H4 (cell line): ENCODE measurements around the gene BTN1A1. TPM values are rescaled to one million over a fixed set of nuclear protein-coding genes. Genes with fewer than 3 reads are reported as not detected.
"Not testable (repeated sequence)": the region's sequence is repeated elsewhere in the genome, so short reads cannot be mapped to it uniquely, and the experiment has no call there.

ENCODE experiments used
- DNase-seq: peaks from one replicate; pipeline ENCODE4 v3.0.0-alpha.2; 2015; ENCODE audit warnings: low spot score
- total RNA-seq: library from RNA; depleted of rRNA; stranded (reverse); fragments of >200 nt; shearing (Covaris generic); gene quantifications from 2 replicates; pipeline ENCODE4 v1.2.3, GENCODE V29; 2014; rRNA removed

BTN1A1 gene
- total RNA-seq = not detected in 2 replicates

DNA sequence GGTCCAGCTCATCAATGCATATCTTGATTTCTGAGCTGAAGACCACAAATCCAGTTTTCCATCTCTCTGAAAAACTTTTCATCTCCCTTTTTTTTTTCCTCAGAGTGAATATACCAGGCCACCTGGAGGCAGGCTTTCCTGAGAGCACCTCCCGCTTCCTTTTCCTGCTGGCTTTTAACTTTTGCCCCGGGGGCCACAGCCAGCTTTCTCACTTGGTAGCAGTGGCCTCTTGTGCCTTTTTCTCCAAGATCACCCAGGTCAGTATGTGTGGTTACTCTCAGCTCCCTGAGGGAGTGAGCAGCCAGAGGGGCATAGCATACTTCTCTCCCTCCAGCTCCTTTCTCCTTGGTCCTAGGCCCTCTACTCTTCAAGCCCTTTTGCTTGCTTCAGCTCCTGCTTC, at the start of gene BTN1A1:
TSS of gene BTN1A1 (plus strand) at position 202 of the 400 bp plus-strand sequence. CDS start 984 bp downstream, outside the sequence.
- DNase-seq = no peak

- DNase-seq = no peak
Observed at GRCh38 chr6:26452631-26453235, 47.4 kb upstream of the BTN1A1 start.

- DNase-seq = no peak
Observed at GRCh38 chr6:26454631-26455030, 45.5 kb upstream of the BTN1A1 start.

DNA sequence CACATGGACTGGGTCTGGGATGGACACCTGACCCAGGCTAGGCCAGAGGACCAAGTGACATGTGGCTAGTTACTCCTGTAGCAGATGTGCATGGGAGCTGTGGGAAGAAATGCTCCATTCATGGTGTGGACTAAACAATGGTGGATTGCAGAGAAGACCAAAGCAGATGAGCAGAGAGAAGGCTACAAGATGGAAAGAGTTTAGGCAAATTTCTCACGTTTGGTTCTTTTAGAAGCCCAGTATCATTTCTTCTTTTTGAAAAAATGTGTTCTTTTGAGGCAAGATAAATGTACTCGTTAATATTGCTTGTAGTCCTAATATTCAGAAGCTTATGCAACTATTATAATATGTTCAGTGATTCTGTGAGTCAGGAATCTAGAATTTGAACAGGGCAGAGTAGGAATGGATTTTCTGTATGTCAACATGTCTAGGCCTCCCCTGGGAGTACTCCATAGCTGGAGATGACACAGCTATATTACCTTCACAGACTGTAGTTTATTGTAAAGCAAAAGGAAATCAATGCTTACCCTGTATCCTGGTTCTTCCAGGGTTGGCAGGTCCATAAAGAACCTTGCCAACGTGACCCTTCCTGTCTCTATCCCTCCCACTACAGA, 44.6 kb upstream of the BTN1A1 start:
- no peak for DNase-seq

DNA sequence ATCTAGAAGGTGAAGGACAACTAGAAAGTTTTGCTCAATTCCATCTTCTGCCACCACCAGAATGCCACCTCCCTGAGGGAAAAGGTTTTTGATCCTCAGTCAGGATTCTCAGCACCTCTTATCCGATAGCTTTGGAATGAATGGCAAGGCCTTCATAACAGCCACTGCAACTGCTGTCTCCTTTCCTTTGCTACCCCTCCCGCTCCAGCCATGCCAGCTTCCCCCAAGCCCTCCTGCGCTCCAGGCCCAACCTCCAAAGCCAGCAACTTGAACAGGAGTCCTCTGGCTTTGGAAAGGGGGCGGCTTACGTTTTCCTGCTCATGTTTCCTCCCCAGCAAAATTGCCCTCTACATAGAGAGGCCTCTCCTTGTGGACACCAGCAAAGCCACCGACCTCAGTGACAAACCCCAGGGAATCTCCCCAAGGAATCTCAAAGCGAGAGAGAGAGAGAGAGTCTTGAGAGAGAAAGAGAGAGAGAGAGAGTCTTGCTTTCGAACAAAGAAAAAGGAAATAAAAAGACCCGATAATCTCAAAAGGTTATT, 42.8 kb upstream of the BTN1A1 start:
- no peak for DNase-seq

DNA sequence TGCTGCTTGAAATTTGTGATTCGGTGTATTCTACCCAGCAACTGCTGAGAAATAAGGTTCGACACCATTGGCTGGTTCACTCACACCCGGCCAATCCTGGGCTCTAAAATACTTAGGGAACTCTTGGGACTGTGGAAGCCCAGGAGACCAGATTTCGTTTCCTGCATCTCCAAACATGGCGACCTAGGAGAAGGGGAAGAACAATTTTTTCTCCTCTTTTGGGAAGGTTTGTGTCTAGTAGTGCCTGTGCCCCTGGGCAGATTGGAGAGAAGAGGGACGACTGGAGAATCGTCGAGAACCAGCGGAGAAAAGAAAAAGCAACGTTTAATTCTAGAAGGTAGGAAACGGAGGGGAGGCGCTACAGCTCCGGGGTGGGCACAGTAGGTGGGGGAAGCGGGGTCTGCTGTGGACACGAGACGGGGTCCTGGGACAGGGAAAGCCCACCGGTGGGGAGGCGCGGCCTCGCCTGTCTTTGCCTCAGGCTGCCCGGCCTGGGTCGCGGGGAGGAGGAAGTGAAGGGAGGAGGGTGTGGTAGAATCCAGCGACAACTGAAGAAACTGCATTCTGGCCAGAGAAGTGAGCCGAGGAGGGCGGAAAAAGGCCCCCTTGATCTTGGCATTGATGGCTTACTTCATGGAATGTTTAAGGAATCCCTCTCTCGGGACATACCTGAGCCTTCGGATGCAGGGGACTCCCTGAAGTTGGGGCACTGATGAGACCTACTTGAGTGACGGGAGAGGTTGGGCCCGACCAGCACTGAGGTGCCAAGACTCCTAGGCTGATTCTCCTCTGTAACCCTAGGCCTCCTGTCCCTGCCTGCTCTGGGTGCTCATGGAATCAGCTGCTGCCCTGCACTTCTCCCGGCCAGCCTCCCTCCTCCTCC, 42.1 kb upstream of the BTN1A1 start, which contains the start of gene BTN2A1:
TSS of gene BTN2A1 (plus strand) at position 150 of the 883 bp plus-strand sequence. CDS start at position 832, 682 bp downstream.
- peak; percentile 88 for DNase-seq

- no peak for DNase-seq
Observed at GRCh38 chr6:26459023-26459810, 40.9 kb upstream of the BTN1A1 start.

DNA sequence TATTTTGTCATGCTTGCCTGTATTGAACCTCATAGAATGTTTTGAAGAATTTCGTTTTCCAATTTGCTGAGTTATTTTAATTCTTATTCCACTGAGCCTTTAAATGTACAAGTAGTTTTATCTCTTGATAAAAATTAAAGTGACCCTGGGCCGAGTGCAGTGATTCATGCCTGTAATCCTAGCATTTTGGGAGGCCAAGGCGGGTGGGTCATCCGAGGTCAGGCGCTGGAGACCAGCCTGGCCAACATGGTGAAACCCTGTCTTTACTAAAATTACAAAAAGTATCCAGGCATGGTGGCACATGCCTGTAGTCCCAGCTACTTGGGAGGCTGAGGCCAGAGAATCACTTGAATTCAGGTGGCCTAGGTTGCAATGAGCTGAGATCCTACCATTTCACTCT, 38.8 kb upstream of the BTN1A1 start:
- DNase-seq = not testable (repeated sequence)

- DNase-seq = no peak
Observed at GRCh38 chr6:26464014-26464413, 36.1 kb upstream of the BTN1A1 start.

GRCh38 chr6:26464416-26465131, 35.5 kb upstream of the BTN1A1 start:
- DNase-seq = no peak

- no peak for DNase-seq
Observed at GRCh38 chr6:26465776-26466175, 34.3 kb upstream of the BTN1A1 start.

DNA sequence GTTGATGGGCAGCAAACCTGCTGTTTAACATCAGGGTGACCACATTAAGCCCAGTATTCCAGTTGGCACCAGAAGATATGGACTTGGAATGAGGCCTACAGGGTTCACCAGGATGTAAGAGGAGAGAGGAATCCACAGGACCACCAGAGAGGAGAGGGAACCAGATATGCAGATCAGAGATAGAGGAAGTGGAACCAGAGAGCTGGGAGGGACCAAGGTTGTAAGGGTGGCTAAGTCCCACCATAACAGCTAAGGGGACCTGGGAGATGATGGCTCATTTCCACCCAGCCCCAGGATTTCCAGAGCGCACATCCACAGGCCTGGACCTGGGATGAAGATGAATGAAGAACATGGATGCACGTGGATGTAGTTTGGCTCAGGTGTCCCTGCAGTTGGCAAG, 31.3 kb upstream of the BTN1A1 start:
- no peak for DNase-seq

DNA sequence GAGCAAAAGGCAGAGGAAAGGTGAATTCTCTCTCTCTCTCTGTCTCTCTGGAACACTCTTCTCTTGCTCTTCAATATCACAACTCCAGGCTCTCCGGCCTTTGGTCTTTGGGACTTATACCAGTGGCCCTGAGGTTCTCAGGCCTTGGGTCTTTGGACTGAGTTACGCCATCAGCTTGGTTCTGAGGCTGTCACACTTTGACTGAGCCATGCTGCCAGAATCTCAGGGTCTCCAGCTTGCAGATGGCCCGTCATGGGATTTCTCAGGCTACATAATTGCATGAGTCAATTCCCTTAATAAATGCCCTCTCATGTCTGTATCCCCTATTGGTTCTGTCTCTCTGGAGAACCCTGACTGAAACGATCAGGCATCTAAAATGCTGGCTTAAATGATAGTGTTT, 29.5 kb upstream of the BTN1A1 start:
- DNase-seq = no peak

GRCh38 chr6:26471970-26472369, 28.1 kb upstream of the BTN1A1 start:
- no peak for DNase-seq

- no peak for DNase-seq
Observed at GRCh38 chr6:26472549-26473290, 27.4 kb upstream of the BTN1A1 start.

DNA sequence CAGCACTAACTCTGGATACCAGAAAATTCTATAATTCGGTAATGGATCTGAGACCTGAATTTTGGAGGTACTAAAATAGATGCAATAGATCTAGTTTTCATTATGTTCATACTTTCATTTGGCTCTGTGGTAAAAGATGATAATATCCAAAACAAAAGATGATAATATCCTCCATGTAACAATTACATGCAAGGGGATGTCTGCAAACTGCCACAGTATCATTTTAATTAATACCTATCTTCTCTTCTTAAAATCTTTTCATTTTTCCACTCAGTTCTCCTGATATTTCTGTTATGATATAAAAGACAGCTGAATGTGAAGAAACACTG, 26.7 kb upstream of the BTN1A1 start:
- no peak for DNase-seq

GRCh38 chr6:26473758-26474438, 26.2 kb upstream of the BTN1A1 start:
- peak; percentile 97 for DNase-seq

- DNase-seq = no peak
Observed at GRCh38 chr6:26474439-26474881, 25.6 kb upstream of the BTN1A1 start.
